GM23338 (cell line): ENCODE data around the gene ABCF2. TPM values are rescaled to one million over a fixed set of nuclear protein-coding genes. Genes with fewer than 3 reads are reported as not detected.

Source experiments
- ATAC-seq: fragments of 200-7000 bp; cut with Tn5 transposase; 3 replicates; pipeline ENCODE4 v1.9.1; 2020
- DNase-seq: peaks from one replicate; pipeline ENCODE4 v3.0.0-alpha.2; 2015; ENCODE audit warnings: low spot score
- H2AFZ ChIP-seq: fragments of 200-600 bp; sonication (generic); 2 replicates; pipeline ENCODE4 v1.8.0; 2016; ENCODE audit warnings: antibody characterized with exemption, mild to moderate bottlenecking, moderate library complexity
- H3F3A ChIP-seq: fragments of 200-600 bp; sonication (generic); replicated peaks from 2 replicates; pipeline ENCODE4 v1.8.0; 2017; ENCODE audit warnings: antibody characterized with exemption, mixed run types, low read depth
- H3K27ac ChIP-seq: fragments of 200-600 bp; sonication (generic); 2 replicates; pipeline ENCODE4 v1.6.1; 2016; ENCODE audit warnings: low read depth
- H3K27me3 ChIP-seq: fragments of 200-600 bp; sonication (generic); 2 replicates; pipeline ENCODE4 v1.8.0; 2016; ENCODE audit warnings: mild to moderate bottlenecking, mixed run types, moderate library complexity; ENCODE audit not compliant: insufficient read depth
- H3K36me3 ChIP-seq: fragments of 200-600 bp; sonication (generic); 2 replicates; pipeline ENCODE4 v1.8.0; 2016; ENCODE audit warnings: mild to moderate bottlenecking; ENCODE audit not compliant: insufficient read depth
- H3K4me1 ChIP-seq: fragments of 200-600 bp; sonication (generic); 2 replicates; pipeline ENCODE4 v1.8.0; 2016; ENCODE audit warnings: mild to moderate bottlenecking, moderate library complexity; ENCODE audit not compliant: insufficient read depth
- H3K4me2 ChIP-seq: fragments of 200-600 bp; sonication (generic); 2 replicates; pipeline ENCODE4 v1.7.1; 2017; ENCODE audit warnings: mixed run types
- H3K4me3 ChIP-seq: fragments of 200-600 bp; sonication (generic); 2 replicates; pipeline ENCODE4 v1.6.1; 2016; ENCODE audit warnings: mixed run types
- H3K79me2 ChIP-seq: fragments of 200-600 bp; sonication (generic); replicated peaks from 2 replicates; pipeline ENCODE4 v1.8.0; 2017; ENCODE audit warnings: mild to moderate bottlenecking; ENCODE audit not compliant: insufficient read depth
- H3K9me2 ChIP-seq: fragments of 200-600 bp; sonication (generic); 2 replicates; pipeline ENCODE4 v1.8.0; 2017; ENCODE audit not compliant: insufficient read depth
- H4K20me1 ChIP-seq: fragments of 200-600 bp; sonication (generic); replicated peaks from 2 replicates; pipeline ENCODE4 v1.8.0; 2017; ENCODE audit warnings: mild to moderate bottlenecking; ENCODE audit not compliant: insufficient read depth
- H3K27ac Mint-ChIP-seq: 2 replicates; pipeline ENCODE4 v1.8.0; 2020; ENCODE audit warnings: inconsistent platforms, mild to moderate bottlenecking, moderate library complexity, mixed read lengths
- H3K27me3 Mint-ChIP-seq: 3 replicates; pipeline ENCODE4 v1.8.0; 2022; ENCODE audit warnings: low read depth, mild to moderate bottlenecking, moderate library complexity, mixed read lengths, inconsistent platforms; ENCODE audit not compliant: insufficient read depth, poor library complexity
- H3K36me3 Mint-ChIP-seq: 3 replicates; pipeline ENCODE4 v1.8.0; 2021; ENCODE audit warnings: low read depth, mild to moderate bottlenecking, inconsistent platforms, moderate library complexity, mixed read lengths
- H3K4me1 Mint-ChIP-seq: 3 replicates; pipeline ENCODE4 v1.8.0; 2020; ENCODE audit warnings: mild to moderate bottlenecking, inconsistent platforms, mixed read lengths
- H3K4me3 Mint-ChIP-seq: 3 replicates; pipeline ENCODE4 v1.8.0; 2021; ENCODE audit warnings: moderate library complexity, mild to moderate bottlenecking, inconsistent platforms, mixed read lengths
- H3K9me3 Mint-ChIP-seq: 3 replicates; pipeline ENCODE4 v1.8.0; 2020; ENCODE audit warnings: moderate library complexity, mild to moderate bottlenecking, inconsistent platforms, mixed read lengths
- CREB1 ChIP-seq: fragments of 250-450 bp; sonication (Bioruptor Pico); IDR thresholded peaks from 2 replicates; pipeline ENCODE4 v1.5.0; 2020; ENCODE audit warnings: low read depth, mild to moderate bottlenecking, moderate library complexity
- ETS1 ChIP-seq: IDR thresholded peaks from 2 replicates; pipeline ENCODE4 v1.6.1; 2016; ENCODE audit warnings: antibody characterized with exemption
- EZH2 ChIP-seq: fragments of 200-600 bp; sonication (generic); IDR thresholded peaks from one replicate; pipeline ENCODE4 v1.8.0; 2017; ENCODE audit warnings: antibody characterized with exemption, mild to moderate bottlenecking, low read depth; ENCODE audit not compliant: unreplicated experiment
- EZH2phosphoT487 ChIP-seq: fragments of 200-600 bp; sonication (generic); IDR thresholded peaks from one replicate; pipeline ENCODE4 v1.8.1; 2018; ENCODE audit warnings: antibody characterized with exemption; ENCODE audit not compliant: unreplicated experiment
- JUNB ChIP-seq: IDR thresholded peaks from one replicate; pipeline ENCODE4 v1.6.1; 2016; ENCODE audit warnings: antibody characterized with exemption; ENCODE audit not compliant: unreplicated experiment
- NANOG ChIP-seq: IDR thresholded peaks from 2 replicates; pipeline ENCODE4 v1.6.1; 2016; ENCODE audit warnings: antibody characterized with exemption, borderline replicate concordance
- POLR2AphosphoS5 ChIP-seq: IDR thresholded peaks from 2 replicates; pipeline ENCODE4 v1.6.1; 2016; ENCODE audit warnings: antibody characterized with exemption, low read depth
- REST ChIP-seq: IDR thresholded peaks from one replicate; pipeline ENCODE4 v1.6.1; 2018; ENCODE audit warnings: antibody characterized with exemption; ENCODE audit not compliant: unreplicated experiment
- STAT1 ChIP-seq: IDR thresholded peaks from one replicate; pipeline ENCODE4 v1.6.1; 2016; ENCODE audit warnings: antibody characterized with exemption; ENCODE audit not compliant: unreplicated experiment
- ZNF114 ChIP-seq: fragments of 250-450 bp; sonication (Bioruptor Pico); IDR thresholded peaks from 2 replicates; pipeline ENCODE4 v1.5.0; 2020; ENCODE audit warnings: mild to moderate bottlenecking, moderate library complexity
- ZNF331 ChIP-seq: fragments of 250-450 bp; sonication (Bioruptor Pico); IDR thresholded peaks from 2 replicates; pipeline ENCODE4 v1.5.0; 2020; ENCODE audit warnings: low read depth, mild to moderate bottlenecking, moderate library complexity
- polyA plus RNA-seq: library from polyadenylated mRNA; unstranded; fragments of >200 nt; fragmentation: Nextera tagmentation; extraction: Ambion mirVana; gene quantifications from 2 replicates; pipeline ENCODE4 v1.2.1, GENCODE V29; 2016
- total RNA-seq: library from RNA; depleted of rRNA; stranded (reverse); fragments of >200 nt; shearing (Covaris generic); gene quantifications from 2 replicates; pipeline ENCODE4 v1.2.3, GENCODE V29; 2014
- TF ChIP-seq, protein P1 (sequence below): fragments of 250-450 bp; sonication (Bioruptor Pico); IDR thresholded peaks from 2 replicates; pipeline ENCODE4 v1.5.0; 2020; ENCODE audit warnings: mild to moderate bottlenecking, moderate library complexity
- TF ChIP-seq, protein P2 (sequence below), 2 experiments: fragments of 200-600 bp in 1 of 2; sonication (generic) in 1 of 2; conservative IDR thresholded peaks; 2 replicates each; pipeline versions ENCODE4 v1.5.1 to v1.6.1; 2016 to 2017; ENCODE audit warnings: antibody characterized with exemption in 2 of 2, low read depth in 2 of 2, mild to moderate bottlenecking in 2 of 2, moderate library complexity in 1 of 2

The ABCF2 gene
- total and polyA plus RNA-seq, 2 experiments from 2014 or later: 18.7 to 58.7 TPM

GRCh38 chr7:151236406-151236805 lies 9.4 kb upstream of the ABCF2 start:
- Mint-ChIP-seq H3K4me1 (peaks cover 23% of the 10 kb centered on the region), H3K27me3 (peaks cover 14% of the 10 kb centered on the region), H3K4me3 (no peak overlapping the region), H3K36me3 (peaks cover 17% of the 10 kb centered on the region), H3K27ac (no peak overlapping the region), H3K9me3 (no peaks in the 10 kb centered on the region)
- ATAC-seq: no peak
- Histone ChIP-seq H3K27me3 (no peaks in the 10 kb centered on the region), H3K36me3 (no peaks in the 10 kb centered on the region), H3K79me2 (peaks cover 19% of the 10 kb centered on the region), H3K9me2 (no peaks in the 10 kb centered on the region), H3K4me3 (no peak overlapping the region), H3F3A (no peaks in the 10 kb centered on the region), H3K4me2 (no peak overlapping the region), H3K27ac (no peak overlapping the region), H3K4me1 (peaks cover 6% of the 10 kb centered on the region; the same call in 1 of the 2 replicates), H2AFZ (no peak overlapping the region), H4K20me1 (peaks cover 18% of the 10 kb centered on the region; the same call in 1 of the 2 replicates)
- no peak for DNase-seq
- no peak for TF ChIP-seq JUNB
- no peak for TF ChIP-seq EZH2phosphoT487
- TF ChIP-seq POLR2AphosphoS5: no peak
- no peak for TF ChIP-seq ZNF331 (CRISPR knock-in tag)
- no peak for TF ChIP-seq REST
- TF ChIP-seq CREB1 (CRISPR knock-in tag): no peak
- no peak for TF ChIP-seq ZNF114 (CRISPR knock-in tag)
- TF ChIP-seq NANOG: no peak
- TF ChIP-seq, protein P1, sequence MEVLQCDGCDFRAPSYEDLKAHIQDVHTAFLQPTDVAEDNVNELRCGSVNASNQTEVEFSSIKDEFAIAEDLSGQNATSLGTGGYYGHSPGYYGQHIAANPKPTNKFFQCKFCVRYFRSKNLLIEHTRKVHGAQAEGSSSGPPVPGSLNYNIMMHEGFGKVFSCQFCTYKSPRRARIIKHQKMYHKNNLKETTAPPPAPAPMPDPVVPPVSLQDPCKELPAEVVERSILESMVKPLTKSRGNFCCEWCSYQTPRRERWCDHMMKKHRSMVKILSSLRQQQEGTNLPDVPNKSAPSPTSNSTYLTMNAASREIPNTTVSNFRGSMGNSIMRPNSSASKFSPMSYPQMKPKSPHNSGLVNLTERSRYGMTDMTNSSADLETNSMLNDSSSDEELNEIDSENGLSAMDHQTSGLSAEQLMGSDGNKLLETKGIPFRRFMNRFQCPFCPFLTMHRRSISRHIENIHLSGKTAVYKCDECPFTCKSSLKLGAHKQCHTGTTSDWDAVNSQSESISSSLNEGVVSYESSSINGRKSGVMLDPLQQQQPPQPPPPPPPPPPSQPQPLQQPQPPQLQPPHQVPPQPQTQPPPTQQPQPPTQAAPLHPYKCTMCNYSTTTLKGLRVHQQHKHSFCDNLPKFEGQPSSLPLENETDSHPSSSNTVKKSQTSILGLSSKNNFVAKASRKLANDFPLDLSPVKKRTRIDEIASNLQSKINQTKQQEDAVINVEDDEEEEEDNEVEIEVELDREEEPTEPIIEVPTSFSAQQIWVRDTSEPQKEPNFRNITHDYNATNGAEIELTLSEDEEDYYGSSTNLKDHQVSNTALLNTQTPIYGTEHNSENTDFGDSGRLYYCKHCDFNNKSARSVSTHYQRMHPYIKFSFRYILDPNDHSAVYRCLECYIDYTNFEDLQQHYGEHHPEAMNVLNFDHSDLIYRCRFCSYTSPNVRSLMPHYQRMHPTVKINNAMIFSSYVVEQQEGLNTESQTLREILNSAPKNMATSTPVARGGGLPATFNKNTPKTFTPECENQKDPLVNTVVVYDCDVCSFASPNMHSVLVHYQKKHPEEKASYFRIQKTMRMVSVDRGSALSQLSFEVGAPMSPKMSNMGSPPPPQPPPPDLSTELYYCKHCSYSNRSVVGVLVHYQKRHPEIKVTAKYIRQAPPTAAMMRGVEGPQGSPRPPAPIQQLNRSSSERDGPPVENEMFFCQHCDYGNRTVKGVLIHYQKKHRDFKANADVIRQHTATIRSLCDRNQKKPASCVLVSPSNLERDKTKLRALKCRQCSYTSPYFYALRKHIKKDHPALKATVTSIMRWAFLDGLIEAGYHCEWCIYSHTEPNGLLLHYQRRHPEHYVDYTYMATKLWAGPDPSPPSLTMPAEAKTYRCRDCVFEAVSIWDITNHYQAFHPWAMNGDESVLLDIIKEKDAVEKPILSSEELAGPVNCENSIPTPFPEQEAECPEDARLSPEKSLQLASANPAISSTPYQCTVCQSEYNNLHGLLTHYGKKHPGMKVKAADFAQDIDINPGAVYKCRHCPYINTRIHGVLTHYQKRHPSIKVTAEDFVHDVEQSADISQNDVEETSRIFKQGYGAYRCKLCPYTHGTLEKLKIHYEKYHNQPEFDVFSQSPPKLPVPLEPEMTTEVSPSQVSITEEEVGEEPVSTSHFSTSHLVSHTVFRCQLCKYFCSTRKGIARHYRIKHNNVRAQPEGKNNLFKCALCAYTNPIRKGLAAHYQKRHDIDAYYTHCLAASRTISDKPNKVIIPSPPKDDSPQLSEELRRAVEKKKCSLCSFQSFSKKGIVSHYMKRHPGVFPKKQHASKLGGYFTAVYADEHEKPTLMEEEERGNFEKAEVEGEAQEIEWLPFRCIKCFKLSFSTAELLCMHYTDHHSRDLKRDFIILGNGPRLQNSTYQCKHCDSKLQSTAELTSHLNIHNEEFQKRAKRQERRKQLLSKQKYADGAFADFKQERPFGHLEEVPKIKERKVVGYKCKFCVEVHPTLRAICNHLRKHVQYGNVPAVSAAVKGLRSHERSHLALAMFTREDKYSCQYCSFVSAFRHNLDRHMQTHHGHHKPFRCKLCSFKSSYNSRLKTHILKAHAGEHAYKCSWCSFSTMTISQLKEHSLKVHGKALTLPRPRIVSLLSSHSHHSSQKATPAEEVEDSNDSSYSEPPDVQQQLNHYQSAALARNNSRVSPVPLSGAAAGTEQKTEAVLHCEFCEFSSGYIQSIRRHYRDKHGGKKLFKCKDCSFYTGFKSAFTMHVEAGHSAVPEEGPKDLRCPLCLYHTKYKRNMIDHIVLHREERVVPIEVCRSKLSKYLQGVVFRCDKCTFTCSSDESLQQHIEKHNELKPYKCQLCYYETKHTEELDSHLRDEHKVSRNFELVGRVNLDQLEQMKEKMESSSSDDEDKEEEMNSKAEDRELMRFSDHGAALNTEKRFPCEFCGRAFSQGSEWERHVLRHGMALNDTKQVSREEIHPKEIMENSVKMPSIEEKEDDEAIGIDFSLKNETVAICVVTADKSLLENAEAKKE: no peak
- no peak for TF ChIP-seq STAT1
- TF ChIP-seq EZH2: no peak
- TF ChIP-seq, protein P2, sequence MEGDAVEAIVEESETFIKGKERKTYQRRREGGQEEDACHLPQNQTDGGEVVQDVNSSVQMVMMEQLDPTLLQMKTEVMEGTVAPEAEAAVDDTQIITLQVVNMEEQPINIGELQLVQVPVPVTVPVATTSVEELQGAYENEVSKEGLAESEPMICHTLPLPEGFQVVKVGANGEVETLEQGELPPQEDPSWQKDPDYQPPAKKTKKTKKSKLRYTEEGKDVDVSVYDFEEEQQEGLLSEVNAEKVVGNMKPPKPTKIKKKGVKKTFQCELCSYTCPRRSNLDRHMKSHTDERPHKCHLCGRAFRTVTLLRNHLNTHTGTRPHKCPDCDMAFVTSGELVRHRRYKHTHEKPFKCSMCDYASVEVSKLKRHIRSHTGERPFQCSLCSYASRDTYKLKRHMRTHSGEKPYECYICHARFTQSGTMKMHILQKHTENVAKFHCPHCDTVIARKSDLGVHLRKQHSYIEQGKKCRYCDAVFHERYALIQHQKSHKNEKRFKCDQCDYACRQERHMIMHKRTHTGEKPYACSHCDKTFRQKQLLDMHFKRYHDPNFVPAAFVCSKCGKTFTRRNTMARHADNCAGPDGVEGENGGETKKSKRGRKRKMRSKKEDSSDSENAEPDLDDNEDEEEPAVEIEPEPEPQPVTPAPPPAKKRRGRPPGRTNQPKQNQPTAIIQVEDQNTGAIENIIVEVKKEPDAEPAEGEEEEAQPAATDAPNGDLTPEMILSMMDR (conservative IDR thresholded peaks at IDR 0.05; ENCODE audit: low read depth in 2 of 2): no peak
- no peak for TF ChIP-seq ETS1
